ENCODE measurements around the gene ARHGEF40.

ARHGEF40 gene

DNA sequence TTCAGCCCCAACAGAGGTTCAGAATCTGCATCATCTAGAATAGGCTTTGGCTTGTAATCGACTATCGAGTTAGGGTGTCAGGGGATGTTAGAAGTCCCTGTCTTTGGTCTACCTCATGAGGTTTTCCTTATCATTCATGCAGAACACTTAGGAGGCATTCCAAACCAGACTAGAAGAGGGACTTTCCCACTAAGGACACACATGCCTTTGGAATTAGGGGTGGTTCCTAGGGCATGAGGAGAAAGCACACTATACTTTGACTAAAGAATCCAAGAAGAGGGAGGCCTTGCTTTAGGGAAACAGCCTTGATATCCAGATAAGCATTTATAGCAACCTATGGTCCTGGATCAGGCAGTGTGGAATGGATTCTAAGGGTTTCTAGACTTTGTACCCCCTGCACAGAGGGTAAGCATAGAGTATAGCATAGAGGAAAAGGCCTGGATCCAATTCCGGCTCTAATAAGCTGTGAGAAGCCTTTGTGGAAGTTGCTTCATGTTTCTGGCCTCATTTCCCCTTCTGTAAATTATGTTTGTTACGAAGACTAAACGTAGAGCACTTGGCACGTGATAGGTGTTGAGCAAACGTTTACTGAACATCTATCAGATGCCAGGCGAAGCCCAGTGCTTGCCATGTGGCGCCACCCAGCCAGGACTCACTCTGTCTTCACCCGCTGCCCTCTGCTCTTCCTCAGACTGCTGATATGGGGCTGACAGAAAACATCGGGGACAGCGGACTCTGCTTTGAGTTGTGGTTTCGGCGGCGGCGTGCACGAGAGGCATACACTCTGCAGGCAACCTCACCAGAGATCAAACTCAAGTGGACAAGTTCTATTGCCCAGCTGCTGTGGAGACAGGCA, 15.1 kb downstream of the ARHGEF40 start:
- DNase-seq (ENCODE audit: low read depth), result no peak
- H3K4me3 ChIP-seq (ENCODE audit: low read depth, low read length), result no peak overlapping the region
- TF ChIP-seq, protein P1, sequence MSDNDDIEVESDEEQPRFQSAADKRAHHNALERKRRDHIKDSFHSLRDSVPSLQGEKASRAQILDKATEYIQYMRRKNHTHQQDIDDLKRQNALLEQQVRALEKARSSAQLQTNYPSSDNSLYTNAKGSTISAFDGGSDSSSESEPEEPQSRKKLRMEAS (IDR thresholded peaks at IDR 0.05; ENCODE audit: low read depth, low read length), result no peak
- no peak for TF ChIP-seq MYC (IDR thresholded peaks at IDR 0.05; ENCODE audit: low read depth, low read length)
- TF ChIP-seq, protein P2, sequence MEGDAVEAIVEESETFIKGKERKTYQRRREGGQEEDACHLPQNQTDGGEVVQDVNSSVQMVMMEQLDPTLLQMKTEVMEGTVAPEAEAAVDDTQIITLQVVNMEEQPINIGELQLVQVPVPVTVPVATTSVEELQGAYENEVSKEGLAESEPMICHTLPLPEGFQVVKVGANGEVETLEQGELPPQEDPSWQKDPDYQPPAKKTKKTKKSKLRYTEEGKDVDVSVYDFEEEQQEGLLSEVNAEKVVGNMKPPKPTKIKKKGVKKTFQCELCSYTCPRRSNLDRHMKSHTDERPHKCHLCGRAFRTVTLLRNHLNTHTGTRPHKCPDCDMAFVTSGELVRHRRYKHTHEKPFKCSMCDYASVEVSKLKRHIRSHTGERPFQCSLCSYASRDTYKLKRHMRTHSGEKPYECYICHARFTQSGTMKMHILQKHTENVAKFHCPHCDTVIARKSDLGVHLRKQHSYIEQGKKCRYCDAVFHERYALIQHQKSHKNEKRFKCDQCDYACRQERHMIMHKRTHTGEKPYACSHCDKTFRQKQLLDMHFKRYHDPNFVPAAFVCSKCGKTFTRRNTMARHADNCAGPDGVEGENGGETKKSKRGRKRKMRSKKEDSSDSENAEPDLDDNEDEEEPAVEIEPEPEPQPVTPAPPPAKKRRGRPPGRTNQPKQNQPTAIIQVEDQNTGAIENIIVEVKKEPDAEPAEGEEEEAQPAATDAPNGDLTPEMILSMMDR (IDR thresholded peaks at IDR 0.05; ENCODE audit: low read depth, low read length), result no peak
- TF ChIP-seq POLR2A (IDR thresholded peaks at IDR 0.05; ENCODE audit: extremely low read depth, insufficient read length), result no peak

DNA sequence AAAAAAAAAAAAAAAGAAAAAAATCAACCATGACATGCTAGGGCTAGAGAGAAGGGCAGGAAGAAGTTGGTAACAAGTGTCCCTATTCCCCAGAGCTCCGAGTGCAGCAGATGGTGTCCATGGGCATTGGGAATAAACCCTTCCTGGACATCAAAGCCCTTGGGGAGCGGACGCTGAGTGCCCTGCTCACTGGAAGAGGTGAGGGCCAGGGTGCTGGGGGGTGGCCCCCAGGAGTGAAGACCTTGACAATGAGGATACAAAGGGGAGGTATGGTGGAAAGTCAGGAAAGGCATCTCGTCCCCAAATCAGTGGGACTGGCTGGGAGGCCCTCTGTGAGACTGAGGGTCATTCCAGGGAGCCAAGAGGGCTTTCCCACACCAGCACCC, 16.8 kb downstream of the ARHGEF40 start:
- TF ChIP-seq, protein P2 (IDR thresholded peaks at IDR 0.05; ENCODE audit: low read depth, low read length), result no peak
- TF ChIP-seq POLR2A (IDR thresholded peaks at IDR 0.05; ENCODE audit: extremely low read depth, insufficient read length) (no peak), MYC (IDR thresholded peaks at IDR 0.05; ENCODE audit: low read depth, low read length) (no peak)
- TF ChIP-seq, protein P1 (IDR thresholded peaks at IDR 0.05; ENCODE audit: low read depth, low read length), result no peak
- no peak overlapping the region for H3K4me3 ChIP-seq (ENCODE audit: low read depth, low read length)
- DNase-seq (ENCODE audit: low read depth), result no peak

DNA sequence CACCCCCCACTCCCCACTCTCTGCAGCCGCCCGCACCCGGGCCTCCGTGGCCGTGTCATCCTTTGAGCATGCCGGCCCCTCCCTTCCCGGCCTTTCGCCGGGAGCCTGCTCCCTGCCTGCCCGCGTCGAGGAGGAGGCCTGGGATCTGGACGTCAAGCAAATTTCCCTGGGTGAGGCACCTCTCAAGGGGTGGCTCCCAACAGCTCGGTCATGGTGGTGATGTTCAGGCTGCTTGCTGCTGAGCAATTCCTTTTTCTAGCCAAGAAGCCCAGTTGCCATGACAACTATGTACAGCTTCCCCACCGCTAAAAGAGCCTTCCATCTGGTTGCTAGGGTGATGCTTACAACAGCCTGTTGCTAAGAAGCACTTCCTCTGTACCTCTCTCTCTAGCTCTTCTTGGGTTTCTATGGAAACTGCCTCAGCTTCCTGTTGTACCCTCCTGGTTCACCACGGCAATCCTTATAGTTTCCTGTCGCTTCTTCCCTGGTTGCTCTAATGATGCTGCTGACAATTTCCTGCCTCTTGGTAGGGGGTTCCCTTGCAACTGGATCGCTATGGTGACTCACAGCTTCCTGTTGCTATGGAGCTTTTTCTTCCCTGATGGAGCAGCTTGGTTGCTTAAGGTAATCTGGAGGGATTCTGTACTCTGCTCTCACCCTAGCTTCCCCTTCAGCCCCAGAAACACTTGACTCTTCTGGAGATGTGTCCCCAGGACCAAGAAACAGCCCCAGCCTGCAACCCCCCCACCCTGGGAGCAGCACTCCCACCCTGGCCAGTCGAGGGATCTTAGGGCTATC, 17.4 kb downstream of the ARHGEF40 start:
- DNase-seq (ENCODE audit: low read depth), result peak; percentile 69
- TF ChIP-seq, protein P2 (IDR thresholded peaks at IDR 0.05; ENCODE audit: low read depth, low read length), result no peak
- TF ChIP-seq POLR2A (IDR thresholded peaks at IDR 0.05; ENCODE audit: extremely low read depth, insufficient read length) (no peak), MYC (IDR thresholded peaks at IDR 0.05; ENCODE audit: low read depth, low read length) (no peak)
- TF ChIP-seq, protein P1 (IDR thresholded peaks at IDR 0.05; ENCODE audit: low read depth, low read length), result no peak
- no peak overlapping the region for H3K4me3 ChIP-seq (ENCODE audit: low read depth, low read length)

DNA sequence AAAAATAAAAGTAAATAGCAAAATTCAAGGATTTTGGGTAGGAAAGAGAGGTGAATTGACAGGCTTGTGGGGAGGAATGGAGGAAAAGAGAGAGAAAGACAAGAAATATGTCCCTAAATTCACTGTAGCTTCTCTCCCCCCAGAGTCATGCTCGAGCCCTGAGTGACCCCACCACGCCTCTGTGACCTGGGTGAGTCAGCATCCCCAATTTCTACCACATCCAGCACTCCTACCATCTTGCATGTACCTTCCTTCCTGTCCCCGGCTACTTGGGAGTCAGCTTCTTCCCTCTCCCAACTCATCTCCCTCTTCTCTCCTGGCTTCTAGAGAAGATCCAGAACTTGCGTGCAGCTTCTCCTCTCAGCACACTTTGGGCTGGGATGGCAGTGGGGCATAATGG, 18.6 kb downstream of the ARHGEF40 start:
- no peak overlapping the region for H3K4me3 ChIP-seq (ENCODE audit: low read depth, low read length)
- TF ChIP-seq POLR2A (IDR thresholded peaks at IDR 0.05; ENCODE audit: extremely low read depth, insufficient read length) (no peak), MYC (IDR thresholded peaks at IDR 0.05; ENCODE audit: low read depth, low read length) (no peak)
- TF ChIP-seq, protein P2 (IDR thresholded peaks at IDR 0.05; ENCODE audit: low read depth, low read length), result no peak
- TF ChIP-seq, protein P1 (IDR thresholded peaks at IDR 0.05; ENCODE audit: low read depth, low read length), result no peak
- DNase-seq (ENCODE audit: low read depth), result no peak

DNA sequence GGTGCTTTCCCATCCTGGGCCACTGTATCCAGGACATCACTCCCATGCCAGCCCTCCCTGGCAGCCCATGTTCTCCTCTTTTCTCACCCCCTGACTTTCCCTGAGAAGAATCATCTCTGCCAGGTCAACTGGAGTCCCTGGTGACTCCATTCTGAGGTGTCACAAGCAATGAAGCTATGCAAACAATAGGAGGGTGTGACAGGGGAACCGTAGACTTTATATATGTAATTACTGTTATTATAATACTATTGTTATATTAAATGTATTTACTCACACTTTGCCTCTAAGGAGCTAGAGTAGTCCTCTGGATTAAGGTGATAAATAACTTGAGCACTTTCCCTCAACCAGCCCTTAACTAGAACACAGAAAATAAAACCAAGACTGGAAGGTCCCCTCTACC, 19.2 kb downstream of the ARHGEF40 start:
- DNase-seq (ENCODE audit: low read depth), result no peak
- TF ChIP-seq, protein P1 (IDR thresholded peaks at IDR 0.05; ENCODE audit: low read depth, low read length), result no peak
- TF ChIP-seq, protein P2 (IDR thresholded peaks at IDR 0.05; ENCODE audit: low read depth, low read length), result no peak
- TF ChIP-seq MYC (IDR thresholded peaks at IDR 0.05; ENCODE audit: low read depth, low read length), result no peak
- no peak for TF ChIP-seq POLR2A (IDR thresholded peaks at IDR 0.05; ENCODE audit: extremely low read depth, insufficient read length)
- no peak overlapping the region for H3K4me3 ChIP-seq (ENCODE audit: low read depth, low read length)
